WTC11 (cell line): Measurements from ENCODE around the gene LGALS12. TPM values are rescaled to one million over a fixed set of nuclear protein-coding genes. Genes with fewer than 3 reads are reported as not detected.
"Not testable (repeated sequence)": the region's sequence is repeated elsewhere in the genome, so short reads cannot be mapped to it uniquely, and the experiment has no call there.

Source experiments
- ATAC-seq: fragments of 200-7000 bp; cut with Tn5 transposase; 2 replicates; pipeline ENCODE4 v1.10.0; 2021; ENCODE audit warnings: mild to moderate bottlenecking, moderate library complexity
- CTCF ChIA-PET: fragments of 300-600 bp; sonication (Branson Sonifier 250); formaldehyde crosslinking; loops from one replicate; lab custom pipeline; 2021; ENCODE audit warnings: antibody characterized with exemption; lab: Charles Lee
- POLR2A ChIA-PET: fragments of 350-600 bp; sonication (Branson Sonifier 250); formaldehyde crosslinking; loops from one replicate; lab custom pipeline; 2021; ENCODE audit warnings: antibody characterized with exemption; lab: Charles Lee
- DNase-seq: peaks from one replicate; pipeline ENCODE4 v3.0.0; 2021; ENCODE audit warnings: low spot score
- H3K27ac Mint-ChIP-seq: 2 replicates; pipeline ENCODE4 v1.8.0; 2021; ENCODE audit warnings: mixed read lengths
- H3K27me3 Mint-ChIP-seq: 2 replicates; pipeline ENCODE4 v1.8.0; 2021; ENCODE audit warnings: low read depth, mild to moderate bottlenecking, moderate library complexity, mixed read lengths
- H3K36me3 Mint-ChIP-seq: 2 replicates; pipeline ENCODE4 v1.8.0; 2021; ENCODE audit warnings: mixed read lengths
- H3K4me1 Mint-ChIP-seq: 2 replicates; pipeline ENCODE4 v1.8.0; 2022; ENCODE audit warnings: mixed read lengths
- H3K4me3 Mint-ChIP-seq: 2 replicates; pipeline ENCODE4 v1.8.0; 2021; ENCODE audit warnings: mild to moderate bottlenecking, moderate library complexity, mixed read lengths
- H3K9me3 Mint-ChIP-seq: 2 replicates; pipeline ENCODE4 v1.8.0; 2021; ENCODE audit warnings: mixed read lengths
- ATF6 ChIP-seq: sonication (generic); formaldehyde crosslinking; IDR thresholded peaks from 2 replicates; pipeline ENCODE4 v1.8.1; 2023; ENCODE audit warnings: mild to moderate bottlenecking, missing genetic modification reagents
- GABPB1 ChIP-seq: sonication (generic); formaldehyde crosslinking; IDR thresholded peaks from 2 replicates; pipeline ENCODE4 v1.8.1; 2023; ENCODE audit warnings: mild to moderate bottlenecking, missing genetic modification reagents
- GTF2I ChIP-seq: fragments of 250-450 bp; sonication (Bioruptor Pico); conservative IDR thresholded peaks from 2 replicates; pipeline ENCODE4 v1.4.0; 2021; ENCODE audit warnings: mild to moderate bottlenecking
- JUN ChIP-seq: sonication (generic); formaldehyde crosslinking; IDR thresholded peaks from 2 replicates; pipeline ENCODE4 v1.8.0; 2023; ENCODE audit warnings: mild to moderate bottlenecking, missing genetic modification reagents
- KAT7 ChIP-seq: sonication (generic); formaldehyde crosslinking; IDR thresholded peaks from 2 replicates; pipeline ENCODE4 v1.8.1; 2023; ENCODE audit warnings: missing genetic modification reagents, mild to moderate bottlenecking, borderline replicate concordance
- NR2C2 ChIP-seq: sonication (generic); formaldehyde crosslinking; IDR thresholded peaks from 2 replicates; pipeline ENCODE4 v1.8.0; 2022; ENCODE audit warnings: mild to moderate bottlenecking, missing genetic modification reagents
- PRRX2 ChIP-seq: fragments of 250-450 bp; sonication (Bioruptor Pico); IDR thresholded peaks from 2 replicates; pipeline ENCODE4 v1.8.0; 2021; ENCODE audit warnings: mild to moderate bottlenecking
- SMAD3 ChIP-seq: sonication (generic); formaldehyde crosslinking; IDR thresholded peaks from 2 replicates; pipeline ENCODE4 v1.8.0; 2022; ENCODE audit warnings: missing genetic modification reagents, mild to moderate bottlenecking, borderline replicate concordance
- ZNF138 ChIP-seq: sonication (generic); formaldehyde crosslinking; conservative IDR thresholded peaks from 2 replicates; pipeline ENCODE4 v1.8.1; 2022; ENCODE audit warnings: mild to moderate bottlenecking, moderate library complexity, missing genetic modification reagents
- ZNF219 ChIP-seq: sonication (generic); formaldehyde crosslinking; IDR thresholded peaks from 2 replicates; pipeline ENCODE4 v1.8.0; 2023; ENCODE audit warnings: missing genetic modification reagents, mild to moderate bottlenecking, borderline replicate concordance
- ZNF232 ChIP-seq: sonication (generic); formaldehyde crosslinking; IDR thresholded peaks from 2 replicates; pipeline ENCODE4 v1.8.0; 2022; ENCODE audit warnings: mild to moderate bottlenecking, missing genetic modification reagents
- ZNF416 ChIP-seq: fragments of 250-450 bp; sonication (Bioruptor Pico); IDR thresholded peaks from 2 replicates; pipeline ENCODE4 v1.9.0; 2021; ENCODE audit warnings: mild to moderate bottlenecking, inconsistent platforms
- total RNA-seq: library from RNA; stranded (reverse); gene quantifications from 3 replicates; pipeline ENCODE4 v1.2.3, GENCODE V29; 2021
- TF ChIP-seq, protein P1 (sequence below): sonication (generic); formaldehyde crosslinking; conservative IDR thresholded peaks from 2 replicates; pipeline ENCODE4 v1.8.1; 2022; ENCODE audit warnings: mild to moderate bottlenecking, missing genetic modification reagents
- TF ChIP-seq, protein P2 (sequence below): sonication (generic); formaldehyde crosslinking; IDR thresholded peaks from 2 replicates; pipeline ENCODE4 v1.8.0; 2022; ENCODE audit warnings: mild to moderate bottlenecking, missing genetic modification reagents

Gene LGALS12
- total RNA-seq, 1 experiment from 2014 or later = 1.4 TPM

GRCh38 chr11:63535734-63536133, 29.9 kb downstream of the LGALS12 start (continued):
- TF ChIP-seq ZNF219 (no peak), ZNF232 (no peak), PRRX2 (no peak), ZNF416 (CRISPR knock-in tag) (no peak)

DNA sequence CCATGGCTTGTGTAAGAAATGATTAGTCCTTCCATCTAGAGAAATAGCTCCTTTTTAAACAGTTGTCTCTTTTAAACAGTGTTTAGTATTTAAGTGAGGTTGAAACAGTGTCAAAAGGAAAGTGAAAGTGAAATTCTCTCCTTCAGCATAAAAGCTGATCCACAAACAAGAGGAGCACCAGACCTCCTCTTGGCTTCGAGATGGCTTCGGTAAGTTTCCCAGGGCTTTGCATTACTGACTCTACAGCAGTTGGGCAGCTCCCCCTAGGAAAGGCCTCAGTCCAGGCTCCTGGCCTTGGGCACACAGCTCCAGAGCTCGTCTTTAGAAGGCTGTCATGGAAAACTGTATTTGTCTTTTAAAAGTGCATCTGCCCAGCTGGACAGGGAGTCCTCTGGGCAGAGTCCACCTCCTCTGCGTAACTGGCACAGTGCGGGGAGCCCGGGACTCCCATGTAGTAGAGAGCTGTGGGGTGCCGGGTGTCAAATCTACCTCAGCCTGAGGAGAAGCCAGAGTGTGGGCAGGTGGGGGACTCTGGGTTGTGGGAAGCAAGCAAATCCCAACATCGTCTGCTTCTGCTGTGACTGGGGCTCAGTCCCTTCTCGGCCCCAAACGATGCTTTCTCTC, 30.9 kb downstream of the LGALS12 start, which contains the start of gene PLAAT4:
Gene PLAAT4 (plus strand): TSS at position 140 of the 624 bp plus-strand sequence. CDS start 61 bp downstream, at position 201.
- no peak within 1 kb of the TSS for H3K27ac Mint-ChIP-seq
- DNase-seq (no peak), ATAC-seq (peak; percentile 16)
- H3K27me3 Mint-ChIP-seq = no peaks in the 10 kb centered on the region; the same call in 1 of the 2 replicates
- no peak within 1 kb of the TSS for H3K4me3 Mint-ChIP-seq
- no peaks in the 10 kb centered on the region for H3K36me3 Mint-ChIP-seq
- no peaks in the 10 kb centered on the region for H3K9me3 Mint-ChIP-seq
- POLR2A ChIA-PET = no interaction called here
- TF ChIP-seq NR2C2 (CRISPR knock-in tag) (no peak), KAT7 (no peak), SMAD3 (CRISPR knock-in tag) (no peak), ZNF138 (CRISPR knock-in tag) (no peak), ATF6 (CRISPR knock-in tag) (no peak), GABPB1 (CRISPR knock-in tag) (no peak), GTF2I (CRISPR knock-in tag) (no peak)
- TF ChIP-seq, protein P1, sequence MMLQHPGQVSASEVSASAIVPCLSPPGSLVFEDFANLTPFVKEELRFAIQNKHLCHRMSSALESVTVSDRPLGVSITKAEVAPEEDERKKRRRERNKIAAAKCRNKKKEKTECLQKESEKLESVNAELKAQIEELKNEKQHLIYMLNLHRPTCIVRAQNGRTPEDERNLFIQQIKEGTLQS (CRISPR knock-in tag) = no peak
- TF ChIP-seq, protein P2, sequence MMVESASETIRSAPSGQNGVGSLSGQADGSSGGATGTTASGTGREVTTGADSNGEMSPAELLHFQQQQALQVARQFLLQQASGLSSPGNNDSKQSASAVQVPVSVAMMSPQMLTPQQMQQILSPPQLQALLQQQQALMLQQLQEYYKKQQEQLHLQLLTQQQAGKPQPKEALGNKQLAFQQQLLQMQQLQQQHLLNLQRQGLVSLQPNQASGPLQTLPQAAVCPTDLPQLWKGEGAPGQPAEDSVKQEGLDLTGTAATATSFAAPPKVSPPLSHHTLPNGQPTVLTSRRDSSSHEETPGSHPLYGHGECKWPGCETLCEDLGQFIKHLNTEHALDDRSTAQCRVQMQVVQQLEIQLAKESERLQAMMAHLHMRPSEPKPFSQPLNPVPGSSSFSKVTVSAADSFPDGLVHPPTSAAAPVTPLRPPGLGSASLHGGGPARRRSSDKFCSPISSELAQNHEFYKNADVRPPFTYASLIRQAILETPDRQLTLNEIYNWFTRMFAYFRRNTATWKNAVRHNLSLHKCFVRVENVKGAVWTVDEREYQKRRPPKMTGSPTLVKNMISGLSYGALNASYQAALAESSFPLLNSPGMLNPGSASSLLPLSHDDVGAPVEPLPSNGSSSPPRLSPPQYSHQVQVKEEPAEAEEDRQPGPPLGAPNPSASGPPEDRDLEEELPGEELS (CRISPR knock-in tag) = no peak
- peaks cover 39% of the 10 kb centered on the region for H3K4me1 Mint-ChIP-seq
- CTCF ChIA-PET = interaction anchor here (0.7 to 1.4 kb wide), 4 partner anchors 56 to 109 kb away, joined by 3 to 6 read pairs (median 4); no protein-coding TSS in a partner anchor

- POLR2A ChIA-PET = no interaction called here
- no peak for TF ChIP-seq JUN (CRISPR knock-in tag)
- TF ChIP-seq, all 79 proteins: peak for 0
- no peaks in the 10 kb centered on the region for H3K9me3 Mint-ChIP-seq
- CTCF ChIA-PET = interaction anchor here (0.7 to 1.4 kb wide), 3 partner anchors 59 to 110 kb away, joined by 3 to 6 read pairs (median 5); no protein-coding TSS in a partner anchor
- H3K4me1 Mint-ChIP-seq = peaks cover 36% of the 10 kb centered on the region
- no peak for DNase-seq
- H3K27ac Mint-ChIP-seq = no peak overlapping the region
- no peak overlapping the region for H3K4me3 Mint-ChIP-seq
- H3K27me3 Mint-ChIP-seq = no peaks in the 10 kb centered on the region; the same call in 1 of the 2 replicates
- H3K36me3 Mint-ChIP-seq = no peaks in the 10 kb centered on the region
- peak; percentile 25 for ATAC-seq
Observed at GRCh38 chr11:63537293-63538101, 31.6 kb downstream of the LGALS12 start.

DNA sequence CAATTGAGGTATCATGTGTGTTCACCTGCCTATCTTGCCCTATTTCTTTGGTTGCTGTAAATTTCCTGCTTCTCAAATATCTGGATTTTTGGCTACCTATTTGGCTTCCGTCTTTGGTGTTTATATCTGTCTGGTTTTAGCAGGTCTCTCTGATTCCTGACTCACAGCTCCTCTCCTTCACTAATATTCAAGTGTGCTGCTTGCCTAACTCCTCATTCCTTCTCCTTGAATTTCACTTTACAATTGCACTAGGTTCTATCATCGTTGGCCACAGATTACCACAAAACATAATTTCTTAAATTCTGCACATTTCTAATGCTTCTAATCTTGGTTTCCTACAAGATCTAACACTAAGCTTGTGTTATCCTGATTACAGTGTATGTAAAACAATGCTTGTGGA, 36.6 kb downstream of the LGALS12 start:
- H3K9me3 Mint-ChIP-seq, H3K27me3 Mint-ChIP-seq, H3K4me3 Mint-ChIP-seq, H3K36me3 Mint-ChIP-seq, DNase-seq, CTCF ChIA-PET, H3K27ac Mint-ChIP-seq, POLR2A ChIA-PET, ATAC-seq: not testable (repeated sequence)
- H3K4me1 Mint-ChIP-seq = peaks cover 11% of the 10 kb centered on the region
